ENCODE measurements around the gene STK32B.

DNA sequence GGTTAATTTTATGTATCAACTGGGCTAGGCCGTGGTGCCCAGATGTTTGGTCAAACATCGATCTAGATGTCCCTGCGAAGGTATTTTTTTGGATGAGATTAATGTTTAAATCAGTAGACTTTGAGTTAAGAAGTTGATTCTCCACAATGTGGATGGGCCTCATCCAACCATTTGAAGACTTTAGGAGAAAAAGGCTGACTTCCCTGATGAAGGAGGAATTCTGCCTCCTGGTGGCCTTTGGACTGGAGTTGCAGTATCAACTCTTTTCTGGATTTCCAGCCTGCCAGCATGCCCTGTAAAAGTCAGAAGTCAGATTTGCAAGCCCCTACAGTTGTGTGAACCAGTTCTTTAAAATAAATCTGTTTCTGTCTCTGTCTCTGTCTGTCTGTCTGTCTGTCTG is 91.4 kb downstream of the STK32B start:
- TF ChIP-seq, protein P1, sequence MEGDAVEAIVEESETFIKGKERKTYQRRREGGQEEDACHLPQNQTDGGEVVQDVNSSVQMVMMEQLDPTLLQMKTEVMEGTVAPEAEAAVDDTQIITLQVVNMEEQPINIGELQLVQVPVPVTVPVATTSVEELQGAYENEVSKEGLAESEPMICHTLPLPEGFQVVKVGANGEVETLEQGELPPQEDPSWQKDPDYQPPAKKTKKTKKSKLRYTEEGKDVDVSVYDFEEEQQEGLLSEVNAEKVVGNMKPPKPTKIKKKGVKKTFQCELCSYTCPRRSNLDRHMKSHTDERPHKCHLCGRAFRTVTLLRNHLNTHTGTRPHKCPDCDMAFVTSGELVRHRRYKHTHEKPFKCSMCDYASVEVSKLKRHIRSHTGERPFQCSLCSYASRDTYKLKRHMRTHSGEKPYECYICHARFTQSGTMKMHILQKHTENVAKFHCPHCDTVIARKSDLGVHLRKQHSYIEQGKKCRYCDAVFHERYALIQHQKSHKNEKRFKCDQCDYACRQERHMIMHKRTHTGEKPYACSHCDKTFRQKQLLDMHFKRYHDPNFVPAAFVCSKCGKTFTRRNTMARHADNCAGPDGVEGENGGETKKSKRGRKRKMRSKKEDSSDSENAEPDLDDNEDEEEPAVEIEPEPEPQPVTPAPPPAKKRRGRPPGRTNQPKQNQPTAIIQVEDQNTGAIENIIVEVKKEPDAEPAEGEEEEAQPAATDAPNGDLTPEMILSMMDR (IDR thresholded peaks at IDR 0.05; ENCODE audit: extremely low read depth in 1 of 2, insufficient read depth in 1 of 2, low read depth in 1 of 2, low read length in 2 of 2): peak; percentile 48 to 62
- TF ChIP-seq MYC (IDR thresholded peaks at IDR 0.05; ENCODE audit: low read depth, low read length) (no peak), POLR2A (IDR thresholded peaks at IDR 0.05; ENCODE audit: low read depth, low read length) (no peak), JUN (IDR thresholded peaks at IDR 0.05; ENCODE audit: borderline replicate concordance, insufficient read depth, insufficient read length, low read depth) (no peak)

Measured in endothelial cell of umbilical vein (primary cell).